ENCODE measurements around the gene CADM2.

DNA sequence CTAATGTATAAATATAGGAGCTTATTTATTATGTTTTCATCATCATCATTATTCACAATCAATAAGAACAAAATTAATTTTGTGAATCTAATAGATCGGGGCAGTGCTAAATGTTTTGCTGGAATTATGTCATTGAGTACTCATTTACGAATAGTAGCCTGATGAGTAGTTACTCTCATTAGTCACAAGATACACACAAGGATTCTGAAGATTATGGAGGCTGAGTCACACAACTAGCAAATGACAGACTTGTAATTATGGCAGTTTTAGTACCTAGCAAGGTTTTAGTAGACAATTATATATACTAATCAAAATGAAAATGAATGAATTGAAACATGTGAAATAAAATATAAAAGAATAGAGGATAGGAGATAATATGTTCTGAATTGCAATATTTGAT is 954.2 kb downstream of the CADM2 start:
- TF ChIP-seq, protein P1, sequence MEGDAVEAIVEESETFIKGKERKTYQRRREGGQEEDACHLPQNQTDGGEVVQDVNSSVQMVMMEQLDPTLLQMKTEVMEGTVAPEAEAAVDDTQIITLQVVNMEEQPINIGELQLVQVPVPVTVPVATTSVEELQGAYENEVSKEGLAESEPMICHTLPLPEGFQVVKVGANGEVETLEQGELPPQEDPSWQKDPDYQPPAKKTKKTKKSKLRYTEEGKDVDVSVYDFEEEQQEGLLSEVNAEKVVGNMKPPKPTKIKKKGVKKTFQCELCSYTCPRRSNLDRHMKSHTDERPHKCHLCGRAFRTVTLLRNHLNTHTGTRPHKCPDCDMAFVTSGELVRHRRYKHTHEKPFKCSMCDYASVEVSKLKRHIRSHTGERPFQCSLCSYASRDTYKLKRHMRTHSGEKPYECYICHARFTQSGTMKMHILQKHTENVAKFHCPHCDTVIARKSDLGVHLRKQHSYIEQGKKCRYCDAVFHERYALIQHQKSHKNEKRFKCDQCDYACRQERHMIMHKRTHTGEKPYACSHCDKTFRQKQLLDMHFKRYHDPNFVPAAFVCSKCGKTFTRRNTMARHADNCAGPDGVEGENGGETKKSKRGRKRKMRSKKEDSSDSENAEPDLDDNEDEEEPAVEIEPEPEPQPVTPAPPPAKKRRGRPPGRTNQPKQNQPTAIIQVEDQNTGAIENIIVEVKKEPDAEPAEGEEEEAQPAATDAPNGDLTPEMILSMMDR (IDR thresholded peaks at IDR 0.05) = no peak
- TF ChIP-seq POLR2A (IDR thresholded peaks at IDR 0.05; ENCODE audit: low read depth) (no peak), POLR2AphosphoS5 (IDR thresholded peaks at IDR 0.05) (no peak), EP300 (IDR thresholded peaks at IDR 0.05) (no peak)
